Stimulated activated CD4-positive, alpha-beta T cell treated with anti-CD3 and anti-CD28 coated beads, Interleukin-1b, Interleukin-23, amount 100 ng/mL, for 1 hour (primary cell): ENCODE results near the gene ISG15.
A peak's percentile ranks its signal among the peaks of the same experiment; 100 is the strongest.
"Not testable (repeated sequence)": the region's sequence is repeated elsewhere in the genome, so short reads cannot be mapped to it uniquely, and the experiment has no call there.

Source experiments
- DNase-seq, 2 donors: peaks; one replicate each; pipeline ENCODE4 v3.0.0-alpha.2; 2020; ENCODE audit warnings: low read depth in 2 of 2

Gene ISG15

GRCh38 chr1:994546-994945, 18.8 kb upstream of the ISG15 start:
- not testable (repeated sequence) for DNase-seq

- no peak for DNase-seq
These were observed 17.3 kb upstream of the ISG15 start for GRCh38 chr1:995665-996633.

GRCh38 chr1:996851-997712, 16.2 kb upstream of the ISG15 start:
- no peak for DNase-seq

DNA sequence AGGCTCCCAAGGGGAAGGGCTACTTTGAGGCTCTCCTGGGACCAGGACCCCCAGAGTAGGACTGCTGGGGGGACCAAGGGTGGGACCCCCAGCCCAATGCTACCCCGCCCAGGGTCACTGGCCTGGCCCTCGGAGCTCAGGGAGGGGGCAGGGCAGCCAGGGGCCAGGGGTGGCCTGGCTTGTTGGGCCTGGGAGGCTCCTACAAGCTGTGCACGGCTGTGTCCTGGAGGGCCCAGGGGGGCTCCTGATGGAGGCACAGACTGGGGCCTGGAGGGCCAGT, 15.6 kb upstream of the ISG15 start:
- no peak for DNase-seq

DNA sequence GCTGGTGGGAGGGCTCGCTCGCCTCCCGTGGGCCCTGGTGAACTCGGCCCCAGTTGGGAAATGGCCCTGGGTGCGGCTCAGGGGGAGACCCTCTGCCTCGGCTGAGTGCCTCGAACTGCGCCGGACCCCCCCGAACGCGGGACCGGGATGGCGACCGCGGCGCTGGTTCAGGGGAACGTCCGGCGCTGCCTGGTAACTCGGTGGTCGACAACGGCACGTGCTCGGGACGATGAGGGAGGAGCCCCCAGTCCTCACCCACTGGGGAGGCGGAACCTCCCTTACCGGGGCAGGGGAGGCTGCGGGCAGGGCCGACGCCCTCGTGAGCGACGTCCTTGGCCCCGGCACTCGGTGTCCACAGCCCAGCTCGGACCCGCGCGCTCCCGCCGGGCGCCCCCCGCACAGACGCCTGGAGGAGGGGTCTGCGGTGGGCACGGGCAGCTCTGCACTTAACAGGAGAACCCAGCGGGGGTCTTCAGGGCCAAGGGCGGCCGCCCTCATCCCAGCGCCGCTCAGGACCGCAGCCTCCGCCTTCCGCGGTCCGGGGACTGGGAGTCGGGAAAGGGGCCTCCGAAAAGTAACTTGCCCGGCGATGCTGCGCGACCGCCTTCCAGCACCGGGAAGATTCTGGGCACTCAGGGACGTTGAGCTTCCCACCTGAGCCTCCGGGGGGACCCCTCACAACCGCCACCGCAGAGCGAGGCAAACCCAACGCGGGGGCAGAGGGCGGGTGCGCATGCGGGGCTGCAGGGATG, 15.1 kb upstream of the ISG15 start:
- DNase-seq: no peak

- DNase-seq: no peak
These were observed 14.6 kb upstream of the ISG15 start for GRCh38 chr1:998745-998994.

DNA sequence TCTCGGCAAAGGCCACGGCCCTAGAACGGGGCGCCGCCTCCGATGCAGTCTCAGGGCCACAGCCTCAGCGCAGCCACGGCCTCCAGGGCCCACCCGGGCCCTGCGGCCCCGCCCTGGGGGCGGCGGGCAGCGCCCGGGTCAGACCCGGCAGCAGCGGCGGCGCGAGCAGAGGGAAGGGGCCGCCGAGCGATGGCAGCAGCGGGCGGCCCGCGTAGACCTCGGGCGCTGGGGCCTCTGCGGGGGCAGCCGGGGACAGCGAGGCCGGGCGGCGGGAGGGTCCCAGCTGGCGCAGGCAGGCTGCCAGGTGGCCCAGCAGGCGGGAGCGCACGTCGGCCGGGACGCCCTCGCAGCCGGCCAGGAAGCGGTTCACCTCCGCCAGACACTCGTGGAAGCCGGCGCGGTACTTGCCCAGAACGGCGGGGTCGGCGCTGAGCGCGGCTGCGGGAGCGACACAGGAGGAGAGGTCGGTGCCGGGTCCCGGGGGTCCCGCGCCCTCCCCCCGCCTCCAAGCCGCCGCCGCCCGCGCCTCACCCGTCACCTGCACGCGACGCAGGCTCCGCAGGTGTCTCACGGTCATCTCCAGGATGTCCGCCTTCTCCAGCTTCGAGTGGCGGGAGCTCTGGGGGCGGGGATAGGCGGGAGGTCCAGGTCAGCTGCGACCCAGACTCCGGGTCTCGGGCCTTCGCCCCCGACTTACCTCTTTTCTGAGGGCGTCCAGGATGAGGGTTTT, 14.1 kb upstream of the ISG15 start:
- DNase-seq: no peak

DNA sequence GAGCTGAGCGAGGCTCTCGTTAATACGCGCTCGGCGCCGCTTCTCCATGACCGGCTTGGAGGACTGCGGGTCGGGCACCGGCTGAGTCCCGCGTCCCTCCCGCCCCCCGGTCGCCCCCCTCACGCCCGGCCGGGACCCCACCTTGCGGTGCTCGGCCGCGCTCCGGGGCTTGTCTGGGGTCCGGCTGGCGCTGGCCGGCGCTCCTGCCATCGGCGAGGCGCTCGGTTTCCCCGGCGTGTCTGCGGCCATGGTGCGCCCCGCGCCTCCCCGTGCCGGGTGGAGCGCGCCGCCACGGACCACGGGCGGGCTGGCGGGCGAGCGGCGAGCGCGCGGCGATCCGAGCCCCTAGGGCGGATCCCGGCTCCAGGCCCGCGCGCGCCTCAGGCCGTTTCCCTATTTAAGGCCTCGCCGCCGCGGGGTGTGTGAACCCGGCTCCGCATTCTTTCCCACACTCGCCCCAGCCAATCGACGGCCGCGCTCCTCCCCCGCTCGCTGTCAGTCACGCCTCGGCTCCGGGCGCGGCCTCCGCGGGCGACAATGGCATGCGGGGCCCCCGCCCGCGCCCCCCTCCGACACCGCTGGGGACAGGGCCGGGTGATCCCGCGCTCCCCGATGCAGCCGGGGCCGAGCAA, 13.5 kb upstream of the ISG15 start, which contains the start of gene HES4:
HES4 (minus strand) TSS at position 373 of the 632 bp plus-strand sequence; CDS start at position 249, 124 bp downstream.
- no peak for DNase-seq

- peak in 1 of 2 donors; percentile 52 for DNase-seq
These were observed 12.8 kb upstream of the ISG15 start for GRCh38 chr1:1000357-1001056.

DNA sequence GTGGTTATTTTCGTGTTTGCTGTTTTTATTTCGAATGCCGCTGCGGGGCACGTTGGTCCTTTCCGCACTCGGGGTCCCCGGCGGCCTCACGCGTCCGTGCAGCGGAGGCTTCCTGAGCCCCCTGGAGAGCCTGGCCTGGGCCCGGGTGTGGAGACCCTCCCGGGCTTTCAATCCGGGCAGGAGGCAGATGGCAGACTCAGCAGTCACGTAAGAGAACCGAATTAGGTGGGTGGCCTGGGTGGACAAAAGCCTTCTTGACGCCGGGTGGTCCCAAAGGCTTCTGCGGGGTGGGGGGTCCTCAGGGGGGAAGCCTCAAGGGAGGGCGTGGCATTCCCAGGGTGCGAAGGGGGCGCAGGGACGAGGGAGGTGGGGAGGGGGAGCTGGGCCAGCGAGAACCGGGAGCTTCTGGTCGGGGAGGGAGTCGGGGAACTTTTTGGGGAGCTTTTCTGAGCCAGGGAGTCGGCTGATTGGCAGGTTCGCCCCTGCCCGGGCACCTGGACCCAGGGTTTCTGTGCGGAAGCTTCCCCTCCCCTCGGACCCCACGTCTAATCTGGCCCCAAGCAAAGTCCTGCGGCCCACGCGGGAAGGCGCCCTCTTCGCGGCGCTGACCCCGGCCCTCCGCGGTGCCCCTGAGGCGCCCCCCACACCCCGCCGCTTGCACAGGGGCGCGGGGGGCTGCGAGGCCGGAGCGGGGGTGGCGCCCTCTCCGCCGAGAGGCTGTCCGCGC, 12.1 kb upstream of the ISG15 start:
- DNase-seq: no peak

GRCh38 chr1:1003618-1004419, 9.5 kb upstream of the ISG15 start:
- no peak for DNase-seq

DNA sequence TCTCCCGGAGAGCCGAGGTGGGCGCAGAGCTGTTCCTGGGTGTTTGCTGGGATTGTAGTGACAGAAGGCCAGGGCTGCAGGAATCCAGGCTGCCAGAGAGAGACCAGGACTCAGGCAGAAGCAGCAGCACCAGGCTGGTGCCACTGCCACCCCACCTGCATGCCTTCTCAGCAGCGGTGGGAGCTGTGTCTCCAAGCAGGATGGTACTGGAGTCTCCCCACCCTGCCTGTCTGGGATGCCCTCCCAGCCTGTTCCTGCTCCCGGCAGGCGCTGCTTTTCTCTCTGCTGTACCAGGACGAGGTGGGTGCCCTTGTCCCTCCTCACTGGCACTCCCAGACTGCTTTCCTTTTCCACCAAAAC, 8.9 kb upstream of the ISG15 start:
- no peak for DNase-seq

DNA sequence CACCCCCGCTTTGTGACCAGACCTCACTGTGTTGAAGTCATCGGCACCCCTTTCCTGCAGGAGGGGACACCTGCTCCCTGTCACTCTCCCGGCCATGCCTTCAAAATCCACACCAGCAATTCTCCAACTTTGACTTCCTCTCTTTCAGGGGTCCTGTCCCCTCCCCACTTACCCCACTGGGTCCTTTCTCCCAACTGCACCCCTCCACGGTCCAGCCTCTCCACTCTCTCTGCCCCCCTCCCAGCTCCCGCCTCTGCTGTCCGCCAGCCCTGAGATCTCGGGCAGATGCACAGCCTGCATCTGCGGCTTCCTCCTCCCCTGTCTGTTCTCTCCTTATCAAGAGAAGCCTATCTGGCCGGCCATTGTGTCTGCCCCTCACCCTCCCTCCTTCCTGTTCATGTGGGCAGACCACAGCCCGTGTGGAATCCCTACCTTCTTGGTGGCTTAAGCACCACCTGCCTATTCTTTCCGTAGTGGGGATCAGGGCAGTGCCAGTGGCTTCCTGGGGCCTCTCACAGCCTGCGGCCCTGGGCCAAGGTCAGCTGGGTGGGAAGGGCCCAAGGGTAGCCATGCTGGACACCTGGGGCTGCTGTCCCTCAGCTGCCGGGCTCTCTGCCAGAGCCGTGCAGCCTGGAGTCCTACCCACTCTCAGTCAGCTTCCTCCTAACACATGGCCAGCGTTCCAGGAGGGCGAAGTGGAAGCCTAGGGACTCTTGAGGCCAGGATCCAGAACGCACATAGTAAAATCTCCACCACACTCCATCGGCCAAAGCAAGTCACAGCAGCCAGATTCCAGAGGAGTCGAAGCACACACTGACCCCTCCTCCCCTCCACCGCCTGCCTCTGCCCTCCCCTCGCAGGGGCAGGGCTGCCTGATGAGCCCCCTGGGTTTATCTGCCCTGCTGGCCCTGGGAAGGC, 8.3 kb upstream of the ISG15 start:
- DNase-seq: no peak

- DNase-seq: no peak
These were observed 7.5 kb upstream of the ISG15 start for GRCh38 chr1:1005774-1006304.

GRCh38 chr1:1006305-1007159, 6.8 kb upstream of the ISG15 start:
- no peak for DNase-seq

- DNase-seq: not testable (repeated sequence)
These were observed 3.2 kb upstream of the ISG15 start for GRCh38 chr1:1010131-1010530.
